Fibroblast of skin of right biceps (primary cell): ENCODE results near the gene DUSP16.
"Not testable (repeated sequence)": the region's sequence is repeated elsewhere in the genome, so short reads cannot be mapped to it uniquely, and the experiment has no call there.

Experiments
- DNase-seq: peaks from one replicate; pipeline ENCODE4 v3.0.0-alpha.2; 2013

DUSP16 gene

DNA sequence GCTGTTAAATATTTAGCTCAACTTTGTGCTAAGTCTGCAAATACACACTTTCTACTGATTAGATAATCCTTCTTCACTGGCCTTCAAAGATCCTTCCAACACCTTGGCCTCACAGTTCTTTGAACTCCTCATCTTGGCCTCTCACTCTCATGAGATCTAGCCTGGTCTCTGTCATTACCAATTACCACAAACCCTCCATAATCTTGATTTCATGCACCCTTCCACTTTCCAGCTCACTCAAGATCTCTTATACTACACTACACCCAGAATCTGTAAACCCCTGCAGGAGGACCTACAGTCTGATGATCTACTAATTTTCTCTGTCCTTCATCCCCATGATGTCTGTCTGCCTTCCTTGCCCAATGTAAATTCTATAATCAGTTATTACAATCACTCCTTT, 71.1 kb downstream of the DUSP16 start:
- no peak for DNase-seq

DNA sequence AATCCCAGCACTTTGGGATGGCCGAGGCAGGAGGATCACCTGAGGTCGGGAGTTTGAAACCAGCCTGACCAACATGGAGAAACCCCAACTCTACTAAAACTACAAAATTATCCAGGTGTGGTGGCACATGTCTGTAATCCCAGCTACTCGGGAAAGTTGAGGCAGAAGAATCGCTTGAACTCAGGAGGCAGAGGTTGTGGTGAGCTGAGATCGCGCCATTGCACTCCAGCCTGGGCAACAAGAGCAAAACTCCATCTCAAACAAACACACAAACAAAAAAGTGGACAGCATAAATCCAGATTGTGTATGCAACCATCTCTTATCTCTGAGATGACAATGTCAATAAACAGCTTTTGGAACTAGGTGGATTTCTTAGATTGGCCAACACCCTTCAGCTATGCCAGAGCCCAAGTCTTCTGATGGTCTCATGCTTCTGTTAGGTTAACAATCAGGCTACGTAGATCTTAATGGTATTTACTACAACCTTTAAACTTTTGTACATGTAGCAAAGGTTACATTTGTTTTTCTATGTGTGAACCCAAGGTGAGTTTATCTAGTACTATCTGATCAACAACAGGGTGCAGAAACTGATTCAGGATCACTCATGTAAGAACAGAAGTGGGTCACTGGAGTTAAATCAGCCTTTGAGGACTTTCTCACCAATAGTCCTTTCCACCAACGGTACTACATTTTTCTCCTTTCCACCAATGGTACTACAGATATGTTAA, 73.7 kb downstream of the DUSP16 start:
- DNase-seq = no peak

DNA sequence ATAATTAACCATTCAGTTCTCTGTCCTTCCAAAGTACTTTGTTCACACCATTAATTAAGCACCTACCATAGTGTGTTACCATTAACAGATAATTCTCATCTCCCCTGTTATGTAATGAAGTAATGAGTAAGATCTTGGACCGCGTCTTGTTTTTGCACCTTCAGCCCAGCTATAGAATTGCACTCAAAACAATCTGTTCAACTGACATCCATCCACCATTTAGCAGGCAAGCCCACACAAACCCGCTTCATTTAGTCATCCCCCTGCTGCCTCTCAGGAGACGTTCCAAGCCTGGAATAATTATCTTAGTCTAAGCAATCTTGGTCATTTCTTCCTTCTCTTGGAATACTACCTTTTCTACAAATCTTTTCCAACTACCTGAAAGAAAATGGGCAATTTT, 74.4 kb downstream of the DUSP16 start:
- no peak for DNase-seq

DNA sequence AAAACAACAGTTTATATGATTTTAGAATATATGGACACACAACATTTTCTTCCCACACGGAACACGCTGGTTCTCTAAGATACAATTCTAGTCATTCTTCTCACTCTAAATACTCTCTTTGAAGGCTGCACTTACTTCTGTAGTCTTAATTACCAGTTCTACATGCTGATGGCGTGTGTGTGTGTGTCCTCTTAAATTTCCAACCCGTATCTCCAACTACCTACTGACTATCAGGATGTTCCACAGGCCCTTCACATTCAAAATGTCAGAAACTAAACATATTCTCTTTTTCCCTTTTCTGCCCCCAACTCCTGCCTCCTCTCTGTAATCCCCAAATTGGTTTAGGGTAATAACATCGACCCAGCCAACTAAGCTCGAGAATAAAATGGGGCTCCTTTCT, 75.2 kb downstream of the DUSP16 start:
- no peak for DNase-seq

DNA sequence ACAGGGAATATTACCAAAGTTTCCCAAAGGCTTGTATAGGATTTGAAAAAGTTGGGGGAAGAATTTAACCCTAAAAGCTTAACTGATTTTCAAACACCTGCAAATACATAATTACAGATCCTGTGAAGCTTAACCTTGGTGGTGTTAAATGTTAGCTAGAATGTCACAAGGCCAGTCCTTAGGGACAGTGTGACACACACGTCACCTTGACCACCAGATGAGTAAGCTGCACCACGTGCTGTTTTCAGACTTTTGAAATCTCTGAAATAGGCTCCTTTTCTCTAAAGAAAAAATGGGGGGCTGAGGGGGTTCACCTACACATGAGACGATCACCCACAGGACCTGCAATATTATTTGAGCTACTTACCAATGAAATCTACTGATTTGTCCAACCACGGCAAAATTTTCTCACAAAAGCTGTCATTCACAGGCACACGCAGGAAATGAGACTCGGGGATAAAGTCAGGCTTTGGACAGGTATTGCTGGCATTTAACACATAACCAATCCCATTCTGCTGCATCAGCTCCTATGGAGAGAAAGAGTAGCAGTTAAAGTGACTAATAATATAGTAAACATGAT, 75.9 kb downstream of the DUSP16 start:
- no peak for DNase-seq

DNA sequence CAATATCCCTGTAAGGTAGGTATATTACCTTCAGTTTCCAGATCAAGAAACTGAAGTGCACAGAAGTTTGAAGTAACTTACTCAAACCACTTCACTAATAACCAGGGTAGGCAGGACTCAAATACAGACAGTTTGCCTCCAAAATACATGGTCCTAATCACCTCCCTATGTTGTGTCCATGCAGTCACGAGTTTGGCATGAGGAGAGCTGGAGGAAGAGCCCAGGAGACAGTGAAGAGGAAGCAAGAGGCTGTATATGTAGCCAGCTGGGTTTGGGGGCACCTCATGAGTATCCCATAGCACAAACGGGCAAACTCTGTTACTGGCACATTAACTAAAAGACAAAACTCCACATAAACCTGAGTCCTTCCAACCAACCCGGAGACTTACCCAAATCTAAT, 79.2 kb downstream of the DUSP16 start:
- DNase-seq = no peak

DNA sequence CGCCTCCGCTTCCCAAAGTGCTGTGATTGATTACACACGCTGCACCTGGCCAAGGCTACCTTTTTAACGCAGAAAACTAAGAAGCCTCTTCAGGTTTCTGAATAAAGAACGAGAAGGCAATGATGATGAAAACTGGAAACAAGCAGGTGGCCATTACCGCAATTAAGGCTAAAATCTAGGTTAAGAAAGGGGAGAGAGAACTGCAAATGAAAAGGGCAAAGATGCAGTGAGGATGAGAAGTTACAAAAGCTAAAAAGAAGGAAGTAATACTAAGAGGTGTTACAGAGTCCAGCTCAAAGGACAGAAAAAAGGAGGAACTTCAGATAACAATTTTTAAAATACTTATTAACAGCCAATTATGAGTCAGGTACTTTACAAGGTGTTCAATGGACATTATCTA, 79.7 kb downstream of the DUSP16 start:
- DNase-seq = no peak

DNA sequence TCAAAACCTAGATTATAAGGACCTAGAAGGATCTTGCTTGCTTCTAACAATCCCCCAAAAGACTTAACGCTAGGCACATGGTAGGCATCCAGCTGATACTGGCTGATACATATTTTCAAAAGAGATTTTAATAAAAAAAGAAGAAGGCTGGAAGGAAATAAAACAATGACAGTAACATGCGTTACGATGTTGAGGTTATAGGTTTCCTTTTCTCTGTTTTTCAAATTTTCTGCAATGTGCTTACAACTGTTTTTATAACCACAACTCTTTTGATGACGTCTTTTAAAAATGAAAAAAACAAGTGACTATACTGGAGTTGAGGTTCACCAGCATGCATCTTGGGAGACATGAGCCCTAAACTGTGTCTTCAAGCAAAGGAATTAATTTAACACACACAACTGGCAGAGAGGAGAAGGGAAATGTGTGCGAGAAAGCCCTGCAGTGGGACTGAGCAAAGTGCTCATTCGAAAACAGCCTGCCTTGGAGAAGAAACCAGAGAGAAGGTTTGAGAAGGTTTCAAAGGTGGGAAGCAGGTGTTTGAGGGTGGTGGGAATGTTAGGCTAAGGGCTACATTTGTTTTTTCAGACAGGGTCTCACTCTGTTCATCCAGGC, 80.4 kb downstream of the DUSP16 start:
- DNase-seq = no peak

DNA sequence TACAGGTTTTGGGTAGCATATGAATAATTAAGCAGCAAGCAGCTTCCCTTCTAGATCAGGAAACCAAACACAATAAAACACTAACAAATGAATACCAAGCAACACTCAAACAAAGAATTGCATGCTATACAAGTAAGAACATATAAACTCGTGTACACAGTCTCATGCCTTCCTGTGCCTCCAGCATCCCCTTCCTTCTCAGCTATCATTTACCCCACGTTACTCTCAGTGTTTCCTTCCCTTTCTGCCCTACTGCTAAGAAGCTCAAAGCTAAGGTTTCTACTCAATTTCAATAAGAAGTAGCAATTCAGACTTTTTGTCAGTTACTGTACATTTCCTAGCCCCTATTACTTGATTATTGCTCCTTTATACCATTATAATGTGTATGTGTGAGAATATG, 81.0 kb downstream of the DUSP16 start:
- no peak for DNase-seq

DNA sequence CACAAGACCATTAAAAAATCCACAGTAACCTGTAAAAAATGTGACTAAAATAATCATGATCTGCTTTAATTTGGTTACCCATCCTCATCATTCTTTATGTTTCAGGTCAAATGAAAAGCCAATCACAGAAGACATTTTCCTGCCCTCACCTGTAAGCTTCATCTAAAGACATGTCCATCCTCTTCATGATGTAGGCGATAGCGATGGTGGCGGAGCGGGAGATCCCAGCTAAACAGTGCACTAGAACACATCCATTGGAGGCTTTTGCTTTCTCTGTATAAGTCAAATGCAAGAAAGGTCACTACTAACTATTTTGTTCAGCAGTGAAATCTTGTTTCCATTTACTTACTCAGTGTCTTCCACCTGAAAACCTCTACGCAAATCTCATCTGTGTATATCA, 82.6 kb downstream of the DUSP16 start:
- no peak for DNase-seq

DNA sequence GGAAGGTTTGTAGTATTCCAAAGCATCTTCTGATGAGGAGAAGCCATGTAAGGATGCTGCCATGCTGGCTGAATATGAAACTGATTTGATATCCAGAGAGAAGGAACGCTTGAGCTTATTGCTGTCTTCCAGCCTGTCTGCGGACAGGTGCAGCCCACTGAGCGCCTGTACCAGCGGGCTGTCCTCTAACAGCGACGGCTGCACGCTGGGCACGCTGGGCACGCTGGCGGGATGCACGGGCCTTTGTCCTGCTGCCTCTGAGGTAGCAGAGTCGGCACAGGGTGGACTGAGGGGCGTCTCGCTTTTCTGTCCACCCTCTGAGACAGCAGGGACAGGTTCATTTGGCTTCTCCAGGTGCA, 85.2 kb downstream of the DUSP16 start:
- no peak for DNase-seq

DNA sequence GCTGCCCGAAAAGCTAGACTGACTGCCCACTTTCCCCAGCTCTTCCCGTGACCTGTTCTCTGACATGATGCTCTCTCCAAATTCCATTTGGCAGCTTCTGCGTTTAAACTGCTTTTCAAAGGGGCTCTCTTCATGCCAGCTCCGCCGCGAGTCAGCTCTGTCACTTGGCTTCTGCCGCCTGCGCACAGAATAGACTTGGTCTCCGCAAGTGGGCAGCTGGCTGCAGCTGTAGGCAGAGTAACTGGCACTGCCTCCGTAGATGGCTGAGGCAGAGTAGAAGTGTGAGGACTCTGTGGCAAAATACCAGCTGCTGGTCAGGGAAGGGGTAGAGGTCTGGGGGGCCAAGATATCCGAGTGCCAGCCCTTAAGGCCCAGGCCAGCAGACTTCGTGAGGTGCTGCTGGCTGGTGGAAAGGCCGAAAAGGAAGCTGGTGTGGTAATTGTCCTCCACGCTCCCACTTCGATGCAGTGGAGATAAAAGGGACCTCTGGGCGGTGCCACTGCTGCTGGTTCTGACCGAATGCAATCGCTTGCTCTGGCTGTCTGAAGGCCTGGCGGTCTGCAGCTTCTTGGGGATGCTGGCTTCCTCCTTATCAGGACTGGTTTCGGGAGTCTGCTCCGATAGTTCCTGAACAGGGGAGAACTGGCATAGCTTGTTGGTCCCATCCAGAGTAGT, 85.7 kb downstream of the DUSP16 start:
- no peak for DNase-seq

DNA sequence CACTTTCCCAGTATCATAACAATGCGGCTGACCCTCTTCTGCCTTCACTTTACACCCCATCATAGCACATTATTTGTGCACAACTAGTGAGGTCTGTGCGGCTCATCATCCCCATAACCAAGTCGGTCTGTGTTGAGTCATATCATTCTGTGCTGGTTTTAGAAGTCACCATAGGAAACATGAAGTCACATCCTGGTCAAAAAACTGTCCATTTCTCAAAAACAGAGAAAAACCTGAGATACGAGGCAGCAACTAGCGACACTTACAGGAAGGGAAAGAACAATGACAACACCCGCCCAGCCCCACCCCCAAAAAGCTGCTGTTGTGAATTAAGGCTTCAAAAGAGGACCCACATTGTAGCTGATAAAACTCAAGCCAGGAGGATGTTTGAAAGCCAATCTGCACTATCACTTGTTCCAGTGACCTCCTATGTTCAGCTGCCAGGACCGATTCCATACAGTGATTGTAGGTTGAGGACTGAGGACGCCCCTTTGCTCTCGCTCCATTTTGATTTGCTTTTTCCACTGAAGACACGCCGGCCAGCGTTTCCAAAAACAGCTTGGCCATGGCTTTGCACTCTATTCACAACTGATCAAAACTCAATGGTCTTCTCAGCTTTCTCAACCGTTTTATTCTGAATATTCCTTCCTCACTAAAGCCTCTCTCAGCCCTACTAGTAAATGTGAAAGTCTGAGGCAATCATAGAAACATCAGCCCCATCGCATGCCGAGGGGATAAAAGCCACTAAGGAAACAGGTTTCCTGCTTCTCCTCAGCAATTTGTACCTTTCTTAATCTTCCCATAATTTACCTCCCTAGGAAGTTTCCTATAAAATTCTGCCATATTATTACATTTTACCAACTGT, 87.5 kb downstream of the DUSP16 start:
- peak; percentile 34 for DNase-seq

DNA sequence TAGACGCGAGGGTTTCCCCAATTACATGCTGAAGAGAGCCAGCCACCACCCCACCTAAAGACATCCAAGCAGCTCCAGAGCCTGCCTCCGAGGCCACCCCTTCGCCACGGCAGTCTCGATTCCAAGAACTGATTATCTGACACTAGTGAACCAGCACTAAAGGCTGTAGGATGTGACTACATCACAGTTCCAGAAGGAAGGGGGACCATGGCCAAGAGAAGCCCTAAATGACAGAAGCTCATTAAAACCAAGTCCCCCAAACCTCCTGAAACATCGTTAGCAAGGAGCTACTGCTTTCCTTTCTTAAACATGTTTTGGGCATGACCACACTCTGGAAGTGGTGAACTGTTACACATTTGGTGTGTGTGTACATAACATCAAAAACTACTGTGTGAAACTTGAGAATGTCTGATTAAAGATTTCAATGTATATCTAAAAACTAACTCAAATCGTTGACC, 88.2 kb downstream of the DUSP16 start:
- no peak for DNase-seq

DNA sequence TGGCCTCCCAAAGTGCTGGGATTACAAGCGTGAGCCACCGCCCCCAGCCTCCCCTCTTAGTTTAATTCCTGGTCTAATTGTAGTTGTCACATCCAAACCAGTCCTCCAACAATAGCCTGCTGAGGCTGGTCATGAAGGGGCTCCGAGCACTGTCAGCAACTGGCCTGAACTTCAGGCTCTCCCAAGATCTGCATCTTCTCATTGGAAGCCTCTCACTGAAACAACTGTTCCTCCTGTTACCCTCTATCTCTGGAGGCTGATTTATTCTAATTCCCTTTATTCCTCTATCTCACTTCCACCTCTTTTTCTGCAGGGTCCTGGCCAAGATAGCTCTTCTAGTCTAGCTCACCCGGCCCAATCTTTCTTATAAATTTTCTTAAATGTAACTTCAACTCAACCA, 89.4 kb downstream of the DUSP16 start:
- no peak for DNase-seq

DNA sequence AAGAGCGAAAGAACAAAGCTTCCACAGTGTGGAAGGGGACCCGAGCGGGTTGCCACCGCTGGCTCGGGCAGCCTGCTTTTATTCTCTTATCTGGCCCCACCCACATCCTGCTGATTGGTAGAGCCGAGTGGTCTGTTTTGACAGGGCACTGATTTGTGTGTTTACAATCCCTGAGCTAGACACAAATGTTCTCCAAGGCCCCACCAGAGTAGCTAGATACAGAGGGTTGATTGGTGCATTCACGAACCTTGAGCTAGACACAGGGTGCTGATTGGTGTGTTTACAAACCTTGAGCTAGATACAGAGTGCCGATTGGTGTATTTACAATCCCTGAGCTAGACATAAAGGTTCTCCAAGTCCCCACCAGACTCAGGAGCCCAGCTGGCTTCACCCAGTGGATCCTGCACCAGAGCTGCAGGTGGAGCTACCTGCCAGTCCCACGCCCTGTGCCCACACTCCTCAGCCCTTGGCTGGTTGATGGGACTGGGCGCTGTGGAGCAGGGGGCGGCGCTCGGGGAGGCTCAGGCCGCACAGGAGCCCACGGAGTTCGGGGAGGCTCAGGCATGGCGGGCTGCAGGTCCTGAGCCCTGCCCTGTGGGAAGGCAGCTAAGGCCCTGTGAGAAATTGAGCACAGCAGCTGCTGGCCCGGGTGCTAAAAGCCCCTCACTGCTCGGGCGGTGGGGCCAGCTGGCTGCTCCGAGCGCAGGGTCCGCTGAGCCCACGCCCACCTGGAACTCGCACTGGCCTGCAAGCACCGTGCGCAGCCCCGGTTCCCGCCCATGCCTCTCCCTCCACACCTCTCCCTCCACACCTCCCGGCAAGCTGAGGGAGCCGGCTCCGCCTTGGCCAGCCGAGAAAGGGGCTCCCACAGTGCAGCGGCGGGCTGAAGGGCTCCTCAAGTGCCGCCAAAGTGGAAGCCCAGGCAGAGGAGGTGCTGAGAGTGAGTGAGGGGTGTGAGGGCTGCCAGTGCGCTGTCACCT, 90.4 kb downstream of the DUSP16 start:
- DNase-seq = not testable (repeated sequence)

DNA sequence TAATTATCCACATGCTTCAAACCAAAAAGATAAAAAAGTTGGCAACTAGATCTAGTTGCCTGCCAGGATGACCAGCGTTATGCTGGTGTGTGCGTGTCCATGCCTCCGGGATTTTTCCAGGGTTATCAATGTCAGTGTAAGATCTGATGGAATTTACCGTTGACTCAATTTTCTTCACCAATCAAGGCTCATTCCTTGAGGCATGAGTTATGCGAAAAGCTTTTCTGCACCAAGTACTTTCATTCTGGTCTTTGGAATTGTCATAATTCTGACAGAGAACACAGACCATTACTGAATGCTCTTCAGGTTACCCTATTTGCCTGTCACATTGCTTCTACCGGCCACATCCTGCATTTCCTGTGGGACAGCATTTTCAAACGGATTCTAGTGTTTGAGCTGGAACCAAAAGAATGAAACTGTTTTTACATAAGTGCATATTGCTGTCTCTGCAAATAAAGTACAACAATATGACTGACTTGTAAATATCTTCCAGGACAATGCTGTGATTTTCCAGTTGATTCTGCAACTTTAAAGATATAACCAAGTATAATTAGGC, 91.8 kb downstream of the DUSP16 start:
- no peak for DNase-seq

DNA sequence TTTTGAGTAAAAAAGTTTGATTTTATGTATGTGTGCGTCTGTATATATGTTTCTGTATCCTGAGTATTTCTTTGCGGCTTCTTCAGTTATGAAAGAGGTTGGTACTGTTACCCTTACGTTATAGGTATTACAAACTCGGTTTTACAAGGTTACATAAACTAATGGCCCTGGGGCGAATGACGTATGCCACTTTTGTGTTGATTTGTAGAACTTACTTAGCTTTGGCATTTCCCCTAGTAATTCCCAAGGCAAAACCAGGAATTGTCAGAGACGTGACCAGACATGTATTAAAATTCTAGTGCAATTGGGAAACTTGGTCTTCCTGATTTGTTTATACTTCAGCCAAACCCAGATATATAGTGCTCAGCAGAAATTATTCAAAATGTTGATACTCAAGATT, 93.3 kb downstream of the DUSP16 start:
- no peak for DNase-seq

DNA sequence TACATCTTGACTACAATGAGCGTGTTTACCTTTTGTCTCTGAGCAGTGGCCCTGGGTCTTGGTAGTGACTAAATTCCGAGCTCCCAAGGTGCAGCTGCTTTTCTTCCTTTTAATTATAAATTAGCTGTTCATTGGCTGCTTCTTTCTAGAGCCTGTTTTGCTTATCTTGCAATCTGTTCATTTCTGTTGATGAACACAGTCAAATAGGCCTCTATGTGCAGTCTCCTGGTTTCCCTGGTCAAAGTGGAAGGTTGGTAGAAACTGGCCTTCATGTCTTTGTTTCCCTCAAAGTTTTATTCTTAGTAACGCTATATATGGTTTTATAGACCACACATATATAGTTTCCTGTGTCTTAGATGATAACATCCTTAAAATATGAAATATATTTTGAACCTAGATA, 94.1 kb downstream of the DUSP16 start:
- no peak for DNase-seq

DNA sequence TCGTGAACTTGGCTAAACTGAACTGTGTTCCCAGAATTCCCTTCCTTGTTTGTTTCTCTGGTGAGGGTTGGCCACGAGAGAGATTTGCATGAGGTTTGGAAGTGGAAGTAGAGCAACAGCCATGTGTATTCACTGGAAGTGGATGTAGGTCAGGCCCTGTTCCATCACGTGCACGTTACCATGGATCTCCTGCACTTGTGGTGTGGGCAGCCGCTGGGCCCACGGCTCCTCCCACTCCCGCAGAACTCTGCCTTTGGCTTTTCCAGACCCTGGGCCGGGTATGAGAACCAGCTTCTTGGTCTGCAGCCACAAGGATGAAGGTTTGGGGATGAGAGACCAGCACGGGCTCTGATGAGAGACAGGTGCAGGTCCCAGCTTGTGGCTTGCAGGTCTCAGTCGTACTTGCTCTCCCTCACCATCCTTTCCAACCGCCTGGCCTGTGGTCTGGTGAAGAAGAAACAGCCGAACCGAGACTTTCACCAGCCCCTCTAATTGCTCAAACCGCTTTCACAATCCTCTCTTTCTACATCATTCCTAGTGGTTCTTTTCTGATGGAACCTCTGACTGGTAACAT, 94.9 kb downstream of the DUSP16 start:
- no peak for DNase-seq

DNA sequence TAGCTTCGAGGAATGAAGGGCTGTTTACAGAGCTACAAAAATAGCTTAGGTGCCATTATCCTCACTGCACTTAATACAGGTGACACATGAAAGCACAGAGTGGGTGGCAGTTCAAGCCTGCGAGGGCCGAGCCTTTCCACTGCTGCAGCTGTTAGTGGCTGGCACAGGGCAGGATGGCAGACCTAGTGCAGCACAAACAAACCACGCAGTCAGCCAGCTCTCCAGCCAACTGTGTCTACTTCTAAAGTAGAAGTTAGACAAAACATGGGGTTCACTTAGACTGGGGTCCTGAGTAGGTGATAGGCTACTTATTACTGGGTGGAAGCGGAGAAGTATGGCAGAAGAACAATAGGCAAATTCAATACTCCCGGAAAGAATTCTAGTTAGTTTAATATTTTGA, 95.4 kb downstream of the DUSP16 start:
- no peak for DNase-seq
